IPS-11a (cell line): Measurements from ENCODE around the gene WDFY2.

Experiments
- H3K4me3 ChIP-seq: one replicate; pipeline ENCODE4 v1.5.1; 2013; ENCODE audit warnings: low read depth, low read length, control low read depth

Gene WDFY2

GRCh38 chr13:51767100-51767499 lies 182.8 kb downstream of the WDFY2 start:
- H3K4me3 ChIP-seq = no peak overlapping the region

- no peak overlapping the region for H3K4me3 ChIP-seq
Observed at GRCh38 chr13:51768378-51768921, 184.2 kb downstream of the WDFY2 start.

- H3K4me3 ChIP-seq = no peak overlapping the region
Observed at GRCh38 chr13:51768976-51769375, 184.7 kb downstream of the WDFY2 start.

- no peak overlapping the region for H3K4me3 ChIP-seq
Observed at GRCh38 chr13:51769455-51770127, 185.3 kb downstream of the WDFY2 start.

GRCh38 chr13:51770160-51770559 lies 185.9 kb downstream of the WDFY2 start:
- H3K4me3 ChIP-seq = no peak overlapping the region

- no peak overlapping the region for H3K4me3 ChIP-seq
Observed at GRCh38 chr13:51770681-51771417, 186.6 kb downstream of the WDFY2 start.

- H3K4me3 ChIP-seq = no peak overlapping the region
Observed at GRCh38 chr13:51771418-51772104, 187.3 kb downstream of the WDFY2 start.

GRCh38 chr13:51772105-51772455 lies 187.8 kb downstream of the WDFY2 start:
- H3K4me3 ChIP-seq = no peak overlapping the region

GRCh38 chr13:51772781-51773180 lies 188.5 kb downstream of the WDFY2 start:
- no peak overlapping the region for H3K4me3 ChIP-seq

GRCh38 chr13:51773515-51773914 lies 189.3 kb downstream of the WDFY2 start:
- H3K4me3 ChIP-seq = no peak overlapping the region

- no peak overlapping the region for H3K4me3 ChIP-seq
Observed at GRCh38 chr13:51776179-51776578, 191.9 kb downstream of the WDFY2 start.

GRCh38 chr13:51777921-51778320 lies 193.7 kb downstream of the WDFY2 start:
- no peak overlapping the region for H3K4me3 ChIP-seq

- no peak overlapping the region for H3K4me3 ChIP-seq
Observed at GRCh38 chr13:51778392-51778791, 194.1 kb downstream of the WDFY2 start.

- no peak overlapping the region for H3K4me3 ChIP-seq
Observed at GRCh38 chr13:51780099-51780498, 195.8 kb downstream of the WDFY2 start.

GRCh38 chr13:51781246-51782022 lies 197.2 kb downstream of the WDFY2 start:
- H3K4me3 ChIP-seq = no peak overlapping the region

- no peak overlapping the region for H3K4me3 ChIP-seq
Observed at GRCh38 chr13:51782026-51782710, 197.9 kb downstream of the WDFY2 start.

- no peak overlapping the region for H3K4me3 ChIP-seq
Observed at GRCh38 chr13:51783428-51784094, 199.3 kb downstream of the WDFY2 start.

- H3K4me3 ChIP-seq = no peak overlapping the region
Observed at GRCh38 chr13:51784097-51784496, 199.8 kb downstream of the WDFY2 start.

GRCh38 chr13:51785712-51786424 lies 201.6 kb downstream of the WDFY2 start:
- H3K4me3 ChIP-seq = no peak overlapping the region
